Hepatocyte (in vitro differentiated cells): Measurements from ENCODE around the gene CHMP5. TPM values are rescaled to one million over a fixed set of nuclear protein-coding genes. Genes with fewer than 3 reads are reported as not detected.

Experiments
- DNase-seq: peaks from one replicate; pipeline ENCODE4 v3.0.0-alpha.2; 2016; ENCODE audit warnings: low spot score
- H2AFZ ChIP-seq: fragments of 200-600 bp; sonication (generic); 2 replicates; pipeline ENCODE4 v1.6.0; 2016; ENCODE audit warnings: antibody characterized with exemption, mild to moderate bottlenecking
- H3K27ac ChIP-seq: fragments of 200-600 bp; sonication (generic); 2 replicates; pipeline ENCODE4 v1.5.1; 2016; ENCODE audit warnings: mild to moderate bottlenecking
- H3K27me3 ChIP-seq: fragments of 200-600 bp; sonication (generic); 2 replicates; pipeline ENCODE4 v1.6.1; 2016
- H3K36me3 ChIP-seq: fragments of 200-600 bp; sonication (generic); replicated peaks from 2 replicates; pipeline ENCODE4 v1.5.1; 2016; ENCODE audit warnings: low read depth; ENCODE audit not compliant: insufficient read depth
- H3K4me1 ChIP-seq: fragments of 200-600 bp; sonication (generic); 2 replicates; pipeline ENCODE4 v1.5.1; 2016; ENCODE audit warnings: mild to moderate bottlenecking, moderate library complexity; ENCODE audit not compliant: insufficient read depth
- H3K4me2 ChIP-seq: fragments of 200-600 bp; sonication (generic); 2 replicates; pipeline ENCODE4 v1.6.0; 2016
- H3K4me3 ChIP-seq: fragments of 200-600 bp; sonication (generic); 2 replicates; pipeline ENCODE4 v1.5.1; 2016; ENCODE audit warnings: mild to moderate bottlenecking
- H3K79me2 ChIP-seq: fragments of 200-600 bp; sonication (generic); 2 replicates; pipeline ENCODE4 v1.6.0; 2017; ENCODE audit warnings: mild to moderate bottlenecking
- H3K9me2 ChIP-seq: fragments of 200-600 bp; sonication (generic); replicated peaks from 2 replicates; pipeline ENCODE4 v1.6.0; 2017; ENCODE audit warnings: mild to moderate bottlenecking; ENCODE audit not compliant: insufficient read depth
- H3K9me3 ChIP-seq: fragments of 200-600 bp; sonication (generic); 2 replicates; pipeline ENCODE4 v1.5.1; 2016; ENCODE audit warnings: low read depth, mild to moderate bottlenecking
- H4K20me1 ChIP-seq: fragments of 200-600 bp; sonication (generic); 2 replicates; pipeline ENCODE4 v1.6.0; 2016; ENCODE audit warnings: mild to moderate bottlenecking; ENCODE audit not compliant: insufficient read depth, poor library complexity, severe bottlenecking
- CTCF ChIP-seq: fragments of 200-600 bp; sonication (generic); IDR thresholded peaks from 2 replicates; pipeline ENCODE4 v1.5.1; 2016; ENCODE audit warnings: antibody characterized with exemption, mild to moderate bottlenecking; ENCODE audit not compliant: poor library complexity
- EZH2 ChIP-seq: fragments of 200-600 bp; sonication (generic); IDR thresholded peaks from 2 replicates; pipeline ENCODE4 v1.6.1; 2016; ENCODE audit warnings: antibody characterized with exemption, mild to moderate bottlenecking, borderline replicate concordance
- EZH2phosphoT487 ChIP-seq: fragments of 200-600 bp; sonication (generic); IDR thresholded peaks from one replicate; pipeline ENCODE4 v1.6.1; 2018; ENCODE audit warnings: antibody characterized with exemption, mild to moderate bottlenecking, low read depth, moderate library complexity; ENCODE audit not compliant: unreplicated experiment, severe bottlenecking
- WGBS: methylation state at CpG from one replicate; pipeline ENCODE4 v1.1.6; 2016; ENCODE audit warnings: low lambda C conversion rate; ENCODE audit errors: missing lambda C conversion rate; 5-methylcytosine and 5-hydroxymethylcytosine counted together
- polyA plus RNA-seq: library from polyadenylated mRNA; unstranded; fragments of >200 nt; fragmentation: Nextera tagmentation; extraction: Ambion mirVana; gene quantifications from 2 replicates; pipeline ENCODE4 v1.2.1, GENCODE V29; 2016
- total RNA-seq: library from RNA; depleted of rRNA; stranded (reverse); fragments of >200 nt; gene quantifications from 2 replicates; pipeline ENCODE4 v1.2.3, GENCODE V29; 2014

CHMP5 gene
- total and polyA plus RNA-seq, 2 experiments from 2014 or later: 91.5 to 109 TPM

- Histone ChIP-seq H3K36me3 (no peaks in the 10 kb centered on the region), H3K79me2 (no peaks in the 10 kb centered on the region), H3K27me3 (no peaks in the 10 kb centered on the region), H3K27ac (no peak overlapping the region), H3K4me1 (no peaks in the 10 kb centered on the region), H4K20me1 (no peaks in the 10 kb centered on the region), H3K9me2 (no peaks in the 10 kb centered on the region), H3K4me2 (no peak overlapping the region), H3K4me3 (no peak overlapping the region), H2AFZ (no peak overlapping the region), H3K9me3 (no peaks in the 10 kb centered on the region)
- no peak for TF ChIP-seq CTCF
- no peak for TF ChIP-seq EZH2phosphoT487
- WGBS: 93% methylated on average over 2 of the region's 2 CpGs
- no peak for DNase-seq
Observed at GRCh38 chr9:33245341-33245740, 19.5 kb upstream of the CHMP5 start.

DNA sequence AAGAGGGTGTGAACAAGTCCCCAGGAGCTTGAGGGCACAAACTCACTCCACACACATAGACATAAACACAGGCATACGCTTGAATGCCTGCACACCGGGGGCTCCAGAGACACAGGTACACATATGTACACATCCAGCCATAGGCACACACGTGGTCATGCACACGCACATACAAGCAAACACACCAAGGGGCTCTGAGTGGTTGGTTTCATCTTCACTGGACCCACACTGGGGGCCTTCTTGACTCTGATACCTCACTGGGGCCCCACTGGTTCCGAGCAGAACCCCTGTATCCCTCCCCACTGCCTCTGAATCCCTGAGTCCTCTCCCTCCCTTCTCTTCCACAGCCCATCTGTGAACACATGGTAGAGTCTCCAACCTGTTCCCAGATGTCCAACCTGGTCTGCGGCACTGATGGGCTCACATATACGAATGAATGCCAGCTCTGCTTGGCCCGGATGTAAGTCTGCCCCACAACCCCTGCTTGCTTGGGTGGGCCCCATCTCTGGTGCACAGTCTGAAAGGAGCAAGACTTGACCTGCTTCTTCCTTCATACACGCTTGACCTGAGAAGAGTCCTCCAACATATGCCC, 18.5 kb upstream of the CHMP5 start:
- H3K4me1 ChIP-seq: no peaks in the 10 kb centered on the region
- 97% methylated on average over 9 of the region's 9 CpGs for WGBS
- no peaks in the 10 kb centered on the region for H3K79me2 ChIP-seq

GRCh38 chr9:33248606-33249005, 16.2 kb upstream of the CHMP5 start:
- 96% methylated on average over 3 of the region's 3 CpGs for WGBS
- DNase-seq: no peak
- Histone ChIP-seq H3K4me2 (no peak overlapping the region), H3K9me2 (no peaks in the 10 kb centered on the region), H3K79me2 (no peaks in the 10 kb centered on the region), H3K4me1 (peaks cover 6% of the 10 kb centered on the region), H3K4me3 (no peak overlapping the region), H4K20me1 (no peaks in the 10 kb centered on the region), H3K27me3 (no peaks in the 10 kb centered on the region), H3K9me3 (no peaks in the 10 kb centered on the region), H3K27ac (no peak overlapping the region), H3K36me3 (no peaks in the 10 kb centered on the region), H2AFZ (no peak overlapping the region)
- TF ChIP-seq EZH2phosphoT487 (no peak), CTCF (no peak), EZH2 (no peak)

More for the DNA sequence above, 18.5 kb upstream of the CHMP5 start:
- Histone ChIP-seq H4K20me1 (no peaks in the 10 kb centered on the region), H3K9me3 (no peaks in the 10 kb centered on the region), H3K27me3 (no peaks in the 10 kb centered on the region), H3K27ac (no peak overlapping the region), H2AFZ (no peak overlapping the region), H3K9me2 (no peaks in the 10 kb centered on the region), H3K4me2 (no peak overlapping the region), H3K4me3 (no peak overlapping the region), H3K36me3 (no peaks in the 10 kb centered on the region)
- DNase-seq: no peak
- TF ChIP-seq EZH2phosphoT487 (no peak), EZH2 (no peak), CTCF (no peak)
